ENCODE measurements around the gene MVK. TPM values are rescaled to one million over a fixed set of nuclear protein-coding genes. Genes with fewer than 3 reads are reported as not detected.

MVK gene
- total RNA-seq, 4 donors from 2014 or later, result 17.2 to 157 (median 25.4) TPM

DNA sequence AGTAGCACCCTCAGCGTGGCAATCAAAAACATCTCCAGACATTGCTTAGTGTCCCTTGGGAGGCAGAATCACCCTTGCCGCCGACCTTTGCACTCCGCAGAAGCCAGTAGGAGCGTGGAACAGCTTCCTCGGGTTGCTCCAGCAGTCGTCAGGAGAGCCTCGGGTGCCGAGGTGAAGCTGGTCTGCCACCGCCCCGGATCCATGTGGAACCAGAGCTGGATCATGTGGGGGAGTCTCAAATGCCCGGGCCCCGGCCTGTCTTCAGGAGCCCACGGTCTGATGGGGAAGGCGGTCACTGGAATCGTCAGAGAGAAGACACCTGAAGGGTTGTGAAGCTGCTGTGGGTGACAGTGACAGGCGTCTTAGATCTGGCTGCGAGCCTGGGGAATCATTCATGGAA lies 14.3 kb downstream of the MVK start:
- TF ChIP-seq, protein P1, sequence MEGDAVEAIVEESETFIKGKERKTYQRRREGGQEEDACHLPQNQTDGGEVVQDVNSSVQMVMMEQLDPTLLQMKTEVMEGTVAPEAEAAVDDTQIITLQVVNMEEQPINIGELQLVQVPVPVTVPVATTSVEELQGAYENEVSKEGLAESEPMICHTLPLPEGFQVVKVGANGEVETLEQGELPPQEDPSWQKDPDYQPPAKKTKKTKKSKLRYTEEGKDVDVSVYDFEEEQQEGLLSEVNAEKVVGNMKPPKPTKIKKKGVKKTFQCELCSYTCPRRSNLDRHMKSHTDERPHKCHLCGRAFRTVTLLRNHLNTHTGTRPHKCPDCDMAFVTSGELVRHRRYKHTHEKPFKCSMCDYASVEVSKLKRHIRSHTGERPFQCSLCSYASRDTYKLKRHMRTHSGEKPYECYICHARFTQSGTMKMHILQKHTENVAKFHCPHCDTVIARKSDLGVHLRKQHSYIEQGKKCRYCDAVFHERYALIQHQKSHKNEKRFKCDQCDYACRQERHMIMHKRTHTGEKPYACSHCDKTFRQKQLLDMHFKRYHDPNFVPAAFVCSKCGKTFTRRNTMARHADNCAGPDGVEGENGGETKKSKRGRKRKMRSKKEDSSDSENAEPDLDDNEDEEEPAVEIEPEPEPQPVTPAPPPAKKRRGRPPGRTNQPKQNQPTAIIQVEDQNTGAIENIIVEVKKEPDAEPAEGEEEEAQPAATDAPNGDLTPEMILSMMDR (IDR thresholded peaks at IDR 0.05), result no peak
- TF ChIP-seq POLR2AphosphoS5 (IDR thresholded peaks at IDR 0.05) (no peak), EP300 (IDR thresholded peaks at IDR 0.05; ENCODE audit: low read depth) (no peak), POLR2A (IDR thresholded peaks at IDR 0.05) (no peak)
- Histone ChIP-seq H3K27ac (no peak overlapping the region), H3K4me1 (no peaks in the 10 kb centered on the region), H3K36me3 (no peaks in the 10 kb centered on the region), H3K4me3 (no peak overlapping the region), H3K9me3 (no peaks in the 10 kb centered on the region), H3K27me3 (no peaks in the 10 kb centered on the region)
- WGBS, 2 donors (ENCODE audit: low coverage in 1 of 2), result 95% methylated on average over 18 of the region's 18 CpGs; no CpG with 5 or more reads in 1 of the 2 donors
- intact Hi-C loops (cut with DNase I; ENCODE audit: low total_unique reads), result no loop called here
- in situ Hi-C loops (cut with MboI; ENCODE audit: low pct_ligation_motif_present in 1 of 4, low pct_unique_long_range_greater_than_20kb in 1 of 4, low sequenced_read_pairs in 3 of 4), result no loop called here
- DNase-seq, result no peak

DNA sequence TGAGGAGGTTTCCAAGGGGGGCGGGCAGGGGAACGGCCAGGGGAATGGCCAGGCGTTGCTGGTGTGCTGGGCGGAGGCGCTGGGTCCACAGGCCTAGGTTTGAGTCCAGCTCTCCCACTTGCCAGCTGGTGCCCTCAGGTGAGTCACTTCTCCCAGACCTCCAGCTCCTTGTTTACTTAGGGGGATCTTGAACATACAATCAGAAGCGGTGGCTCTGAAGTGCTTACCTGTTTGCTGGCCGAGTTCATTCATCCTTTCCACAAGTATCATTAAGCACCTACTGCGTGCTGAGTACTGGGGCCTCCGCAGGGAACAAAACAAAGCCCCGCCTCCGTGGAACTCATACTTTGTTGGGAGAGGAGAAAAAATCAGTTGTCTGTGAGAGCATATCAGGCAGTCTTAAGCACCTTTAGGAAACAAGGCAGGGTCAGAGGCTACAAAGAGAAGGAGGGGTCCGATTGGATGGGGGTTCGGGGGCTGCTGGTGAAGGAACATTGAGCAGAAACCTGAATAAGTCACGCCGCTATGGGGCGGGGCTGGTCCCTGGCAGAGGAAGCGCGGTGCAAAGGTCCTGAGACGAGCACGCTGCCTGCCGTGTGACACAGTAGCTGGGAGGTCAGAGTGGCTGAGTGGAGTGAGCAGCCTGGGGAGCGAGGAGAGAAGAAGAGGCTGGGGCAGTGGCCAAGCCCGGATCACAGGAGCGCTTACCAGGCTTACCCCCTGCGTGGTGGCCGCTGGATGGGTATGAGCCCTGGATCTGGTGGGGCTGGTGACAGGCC lies 15.1 kb downstream of the MVK start:
- in situ Hi-C loops (cut with MboI; ENCODE audit: low pct_ligation_motif_present in 1 of 4, low pct_unique_long_range_greater_than_20kb in 1 of 4, low sequenced_read_pairs in 3 of 4), result no loop called here
- DNase-seq, result peak; percentile 22

DNA sequence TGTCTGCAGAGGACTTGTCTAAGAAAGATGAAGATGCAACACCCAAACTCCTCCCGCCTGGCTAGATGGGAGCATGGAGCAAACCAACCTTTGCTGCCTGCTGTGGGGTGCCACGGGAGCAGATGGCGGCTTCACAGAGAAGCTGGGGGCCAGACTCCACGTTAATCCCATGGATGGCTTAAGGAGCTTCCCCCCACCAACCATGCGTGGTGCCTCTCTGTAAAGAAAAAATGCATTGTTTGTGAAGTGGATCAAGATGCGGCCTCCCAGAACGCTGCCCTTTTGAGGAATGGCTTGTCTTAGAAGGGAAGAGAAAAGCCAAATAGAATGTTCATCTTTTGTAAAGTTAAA lies 15.6 kb downstream of the MVK start:
- Histone ChIP-seq H3K36me3 (no peaks in the 10 kb centered on the region), H3K27ac (no peak overlapping the region), H3K4me3 (no peak overlapping the region), H3K27me3 (no peaks in the 10 kb centered on the region), H3K9me3 (no peaks in the 10 kb centered on the region), H3K4me1 (no peaks in the 10 kb centered on the region)
- WGBS, 2 donors (ENCODE audit: low coverage in 1 of 2), result 91 to 100% methylated on average over 3 to 7 of the region's 7 CpGs
- intact Hi-C loops (cut with DNase I; ENCODE audit: low total_unique reads), result no loop called here
- TF ChIP-seq, protein P1 (IDR thresholded peaks at IDR 0.05), result no peak
- no peak for TF ChIP-seq EP300 (IDR thresholded peaks at IDR 0.05; ENCODE audit: low read depth)
- in situ Hi-C loops (cut with MboI; ENCODE audit: low pct_ligation_motif_present in 1 of 4, low pct_unique_long_range_greater_than_20kb in 1 of 4, low sequenced_read_pairs in 3 of 4), result no loop called here
- no peak for DNase-seq

More for the DNA sequence above, 15.1 kb downstream of the MVK start:
- Histone ChIP-seq H3K27ac (no peak overlapping the region), H3K4me1 (no peaks in the 10 kb centered on the region), H3K36me3 (no peaks in the 10 kb centered on the region), H3K9me3 (no peaks in the 10 kb centered on the region), H3K4me3 (no peak overlapping the region), H3K27me3 (no peaks in the 10 kb centered on the region)
- TF ChIP-seq, protein P1 (IDR thresholded peaks at IDR 0.05), result no peak
- no peak for TF ChIP-seq POLR2A (IDR thresholded peaks at IDR 0.05)
- no peak for TF ChIP-seq EP300 (IDR thresholded peaks at IDR 0.05; ENCODE audit: low read depth)
- TF ChIP-seq POLR2AphosphoS5 (IDR thresholded peaks at IDR 0.05), result no peak
- 71 to 87% methylated on average over 5 to 26 of the region's 26 CpGs for WGBS, 2 donors (ENCODE audit: low coverage in 1 of 2)
- intact Hi-C loops (cut with DNase I; ENCODE audit: low total_unique reads), result no loop called here

DNA sequence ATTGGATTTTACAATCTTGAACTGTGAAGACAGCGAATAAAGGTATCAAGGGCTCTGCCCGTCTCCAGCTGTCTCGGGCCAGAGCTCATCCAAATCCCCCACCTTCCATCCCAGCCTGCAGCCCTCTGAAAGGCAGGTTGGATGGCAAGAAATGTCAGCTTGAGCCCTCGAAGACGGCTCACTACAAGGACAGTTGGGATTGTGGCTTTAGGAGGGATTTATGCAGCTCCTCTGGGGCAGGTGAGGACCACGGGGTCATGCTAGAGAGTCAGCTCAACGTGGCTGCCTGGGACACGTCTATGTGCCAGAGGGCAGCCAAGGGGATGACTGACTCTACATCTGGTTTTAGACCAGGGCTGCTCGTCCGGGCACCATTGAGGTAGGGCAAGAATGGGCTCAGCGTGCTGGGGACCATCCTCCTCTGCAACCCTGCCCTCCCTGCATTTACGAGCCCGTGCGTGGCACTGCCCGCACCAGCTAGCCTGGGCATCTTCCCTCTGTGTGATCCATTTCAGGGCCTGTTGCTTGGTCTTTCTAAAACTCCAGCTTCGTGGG lies 16.2 kb downstream of the MVK start:
- intact Hi-C loops (cut with DNase I; ENCODE audit: low total_unique reads) (loop anchor here (1.0 kb wide), 1 partner anchor 23 kb away; no protein-coding TSS in a partner anchor), in situ Hi-C loops (cut with MboI; ENCODE audit: low pct_ligation_motif_present in 1 of 4, low pct_unique_long_range_greater_than_20kb in 1 of 4, low sequenced_read_pairs in 3 of 4) (loop anchor here in 2 of 4 donors (5.0 kb wide), 2 partner anchors 183 to 188 kb away; no protein-coding TSS in a partner anchor)
- WGBS, 2 donors (ENCODE audit: low coverage in 1 of 2), result 84 to 93% methylated on average over 7 to 16 of the region's 16 CpGs
- no peak for DNase-seq
- H3K4me3 ChIP-seq, result no peak overlapping the region
- peaks cover 0 to under 1% (median 0%) of the 10 kb centered on the region in 4 donors for H3K36me3 ChIP-seq
- H3K27me3 ChIP-seq, result no peaks in the 10 kb centered on the region
- no peaks in the 10 kb centered on the region for H3K4me1 ChIP-seq
- no peak overlapping the region for H3K27ac ChIP-seq
- TF ChIP-seq POLR2AphosphoS5 (IDR thresholded peaks at IDR 0.05), result no peak
- no peaks in the 10 kb centered on the region for H3K9me3 ChIP-seq
